ENCODE measurements around the gene TERT.

TERT gene

GRCh38 chr5:1323803-1324173 is 28.9 kb upstream of the TERT start:
- Histone ChIP-seq H3K18ac (ENCODE audit: low read length) (no peak overlapping the region), H2AK5ac (ENCODE audit: low read depth, low read length) (no peak overlapping the region), H3K4me2 (ENCODE audit: insufficient read depth, low read length, poor library complexity, severe bottlenecking) (no peak overlapping the region), H4K91ac (ENCODE audit: low read depth, low read length, poor library complexity) (no peak overlapping the region), H3K9ac (ENCODE audit: low read depth, low read length, poor library complexity) (no peak overlapping the region), H3K36me3 (replicated peaks in 1 of 2; ENCODE audit: control insufficient read depth in 2 of 2, insufficient read depth in 2 of 2, low read length in 2 of 2) (peaks cover 45 to 71% of the 10 kb centered on the region in 2 donors), H3K23ac (ENCODE audit: low read depth, low read length, poor library complexity) (no peak overlapping the region), H3K27me3 (ENCODE audit: control insufficient read depth in 3 of 3, insufficient read depth in 3 of 3, low read depth in 1 of 3, low read length in 3 of 3) (no peaks in the 10 kb centered on the region), H3K9me3 (replicated peaks in 1 of 2; ENCODE audit: control insufficient read depth in 2 of 2, insufficient read depth in 1 of 2, low read depth in 1 of 2, low read length in 2 of 2) (no peaks in the 10 kb centered on the region), H2BK120ac (ENCODE audit: low read depth, low read length) (no peak overlapping the region), H2BK15ac (ENCODE audit: low read length) (no peak overlapping the region), H3K4me1 (ENCODE audit: control insufficient read depth in 2 of 2, insufficient read depth in 1 of 2, low read depth in 1 of 2, low read length in 2 of 2) (no peaks in the 10 kb centered on the region), H3K79me1 (ENCODE audit: low read depth, low read length) (peaks cover 5% of the 10 kb centered on the region), H4K8ac (ENCODE audit: low read depth, low read length) (no peak overlapping the region), H3K4ac (ENCODE audit: low read length) (no peak overlapping the region), H2BK12ac (ENCODE audit: low read length) (no peak overlapping the region), H2BK5ac (ENCODE audit: low read length) (no peak overlapping the region), H2AFZ (ENCODE audit: low read length) (no peak overlapping the region), H3K4me3 (ENCODE audit: low read length in 2 of 2) (no peak overlapping the region), H3K14ac (ENCODE audit: low read length) (no peak overlapping the region), H3K27ac (replicated peaks; ENCODE audit: low read length) (no peak overlapping the region)
- DNase-seq (ENCODE audit: low spot score), result no peak
- WGBS, 2 donors (ENCODE audit: extremely low coverage in 2 of 2, insufficient read length in 2 of 2, insufficient replicate concordance in 1 of 2), result no CpG with 5 or more reads among the region's 13 CpGs

- Histone ChIP-seq H3K36me3 (replicated peaks in 1 of 2; ENCODE audit: control insufficient read depth in 2 of 2, insufficient read depth in 2 of 2, low read length in 2 of 2) (peaks cover 49 to 77% of the 10 kb centered on the region in 2 donors), H4K91ac (ENCODE audit: low read depth, low read length, poor library complexity) (no peak overlapping the region)
- no CpG with 5 or more reads among the region's 24 CpGs for WGBS, 2 donors (ENCODE audit: extremely low coverage in 2 of 2, insufficient read length in 2 of 2, insufficient replicate concordance in 1 of 2)
Observed at GRCh38 chr5:1322955-1323802, 28.3 kb upstream of the TERT start.

GRCh38 chr5:1322036-1322900 is 27.4 kb upstream of the TERT start:
- peaks cover 52 to 86% of the 10 kb centered on the region in 2 donors for H3K36me3 ChIP-seq (replicated peaks in 1 of 2; ENCODE audit: control insufficient read depth in 2 of 2, insufficient read depth in 2 of 2, low read length in 2 of 2)
- no peak overlapping the region for H3K4me2 ChIP-seq (ENCODE audit: insufficient read depth, low read length, poor library complexity, severe bottlenecking)
- H2BK5ac ChIP-seq (ENCODE audit: low read length), result no peak overlapping the region

More at GRCh38 chr5:1322955-1323802, 28.3 kb upstream of the TERT start:
- Histone ChIP-seq H3K9me3 (replicated peaks in 1 of 2; ENCODE audit: control insufficient read depth in 2 of 2, insufficient read depth in 1 of 2, low read depth in 1 of 2, low read length in 2 of 2) (no peaks in the 10 kb centered on the region), H2AFZ (ENCODE audit: low read length) (no peak overlapping the region), H3K9ac (ENCODE audit: low read depth, low read length, poor library complexity) (no peak overlapping the region), H3K79me1 (ENCODE audit: low read depth, low read length) (peaks cover 5% of the 10 kb centered on the region), H4K8ac (ENCODE audit: low read depth, low read length) (no peak overlapping the region), H3K23ac (ENCODE audit: low read depth, low read length, poor library complexity) (no peak overlapping the region), H3K4ac (ENCODE audit: low read length) (no peak overlapping the region), H2BK5ac (ENCODE audit: low read length) (no peak overlapping the region), H3K4me1 (ENCODE audit: control insufficient read depth in 2 of 2, insufficient read depth in 1 of 2, low read depth in 1 of 2, low read length in 2 of 2) (no peaks in the 10 kb centered on the region), H2BK120ac (ENCODE audit: low read depth, low read length) (no peak overlapping the region), H2BK12ac (ENCODE audit: low read length) (no peak overlapping the region), H3K18ac (ENCODE audit: low read length) (no peak overlapping the region), H2AK5ac (ENCODE audit: low read depth, low read length) (no peak overlapping the region), H2BK15ac (ENCODE audit: low read length) (no peak overlapping the region), H3K4me2 (ENCODE audit: insufficient read depth, low read length, poor library complexity, severe bottlenecking) (no peak overlapping the region), H3K4me3 (ENCODE audit: low read length in 2 of 2) (no peak overlapping the region), H3K14ac (ENCODE audit: low read length) (no peak overlapping the region), H3K27ac (replicated peaks; ENCODE audit: low read length) (no peak overlapping the region), H3K27me3 (ENCODE audit: control insufficient read depth in 3 of 3, insufficient read depth in 3 of 3, low read depth in 1 of 3, low read length in 3 of 3) (no peaks in the 10 kb centered on the region)
- no peak for DNase-seq (ENCODE audit: low spot score)

GRCh38 chr5:1321576-1321975 is 26.7 kb upstream of the TERT start:
- H3K4me2 ChIP-seq (ENCODE audit: insufficient read depth, low read length, poor library complexity, severe bottlenecking), result no peak overlapping the region
- DNase-seq (ENCODE audit: low spot score), result no peak
- H2BK5ac ChIP-seq (ENCODE audit: low read length), result no peak overlapping the region
- no peak overlapping the region for H3K9ac ChIP-seq (ENCODE audit: low read depth, low read length, poor library complexity)
- no peak overlapping the region for H3K27ac ChIP-seq (replicated peaks; ENCODE audit: low read length)
- no CpG with 5 or more reads among the region's 16 CpGs for WGBS, 2 donors (ENCODE audit: extremely low coverage in 2 of 2, insufficient read length in 2 of 2, insufficient replicate concordance in 1 of 2)
- no peak overlapping the region for H2BK15ac ChIP-seq (ENCODE audit: low read length)
- H3K36me3 ChIP-seq (replicated peaks in 1 of 2; ENCODE audit: control insufficient read depth in 2 of 2, insufficient read depth in 2 of 2, low read length in 2 of 2), result peaks cover 52 to 90% of the 10 kb centered on the region in 2 donors
- H2BK120ac ChIP-seq (ENCODE audit: low read depth, low read length), result no peak overlapping the region
- H3K14ac ChIP-seq (ENCODE audit: low read length), result no peak overlapping the region
- no peaks in the 10 kb centered on the region for H3K27me3 ChIP-seq (ENCODE audit: control insufficient read depth in 3 of 3, insufficient read depth in 3 of 3, low read depth in 1 of 3, low read length in 3 of 3)
- H3K4me3 ChIP-seq (ENCODE audit: low read length in 2 of 2), result no peak overlapping the region
- peaks cover 5% of the 10 kb centered on the region for H3K79me1 ChIP-seq (ENCODE audit: low read depth, low read length)
- H2AFZ ChIP-seq (ENCODE audit: low read length), result no peak overlapping the region
- H2BK12ac ChIP-seq (ENCODE audit: low read length), result no peak overlapping the region
- no peak overlapping the region for H3K18ac ChIP-seq (ENCODE audit: low read length)
- H4K91ac ChIP-seq (ENCODE audit: low read depth, low read length, poor library complexity), result no peak overlapping the region
- no peaks in the 10 kb centered on the region for H3K9me3 ChIP-seq (replicated peaks in 1 of 2; ENCODE audit: control insufficient read depth in 2 of 2, insufficient read depth in 1 of 2, low read depth in 1 of 2, low read length in 2 of 2)
- H3K23ac ChIP-seq (ENCODE audit: low read depth, low read length, poor library complexity), result no peak overlapping the region
- no peak overlapping the region for H3K4ac ChIP-seq (ENCODE audit: low read length)
- H3K4me1 ChIP-seq (ENCODE audit: control insufficient read depth in 2 of 2, insufficient read depth in 1 of 2, low read depth in 1 of 2, low read length in 2 of 2), result no peaks in the 10 kb centered on the region
- no peak overlapping the region for H4K8ac ChIP-seq (ENCODE audit: low read depth, low read length)
- H2AK5ac ChIP-seq (ENCODE audit: low read depth, low read length), result no peak overlapping the region

More at GRCh38 chr5:1322036-1322900, 27.4 kb upstream of the TERT start:
- Histone ChIP-seq H3K18ac (ENCODE audit: low read length) (no peak overlapping the region), H2BK12ac (ENCODE audit: low read length) (no peak overlapping the region), H3K27me3 (ENCODE audit: control insufficient read depth in 3 of 3, insufficient read depth in 3 of 3, low read depth in 1 of 3, low read length in 3 of 3) (no peaks in the 10 kb centered on the region), H2AFZ (ENCODE audit: low read length) (no peak overlapping the region), H3K79me1 (ENCODE audit: low read depth, low read length) (peaks cover 5% of the 10 kb centered on the region), H3K23ac (ENCODE audit: low read depth, low read length, poor library complexity) (peak overlapping the region; percentile 65), H3K9me3 (replicated peaks in 1 of 2; ENCODE audit: control insufficient read depth in 2 of 2, insufficient read depth in 1 of 2, low read depth in 1 of 2, low read length in 2 of 2) (no peaks in the 10 kb centered on the region), H4K91ac (ENCODE audit: low read depth, low read length, poor library complexity) (no peak overlapping the region), H4K8ac (ENCODE audit: low read depth, low read length) (no peak overlapping the region), H3K9ac (ENCODE audit: low read depth, low read length, poor library complexity) (no peak overlapping the region), H3K4ac (ENCODE audit: low read length) (no peak overlapping the region), H3K4me1 (ENCODE audit: control insufficient read depth in 2 of 2, insufficient read depth in 1 of 2, low read depth in 1 of 2, low read length in 2 of 2) (no peaks in the 10 kb centered on the region), H3K27ac (replicated peaks; ENCODE audit: low read length) (no peak overlapping the region), H2AK5ac (ENCODE audit: low read depth, low read length) (no peak overlapping the region), H3K14ac (ENCODE audit: low read length) (no peak overlapping the region), H2BK120ac (ENCODE audit: low read depth, low read length) (no peak overlapping the region), H3K4me3 (ENCODE audit: low read length in 2 of 2) (no peak overlapping the region), H2BK15ac (ENCODE audit: low read length) (no peak overlapping the region)
- no peak for DNase-seq (ENCODE audit: low spot score)
- no CpG with 5 or more reads among the region's 22 CpGs for WGBS, 2 donors (ENCODE audit: extremely low coverage in 2 of 2, insufficient read length in 2 of 2, insufficient replicate concordance in 1 of 2)
